NCI-H510A (cell line): Measurements from ENCODE around the gene BACE1-AS.
A peak's percentile ranks its signal among the peaks of the same experiment; 100 is the strongest.
"Not testable (repeated sequence)": the region's sequence is repeated elsewhere in the genome, so short reads cannot be mapped to it uniquely, and the experiment has no call there.

Source experiments
- DNase-seq: peaks from one replicate; lab custom pipeline; 2025; lab: John Stamatoyannopoulos, UW

BACE1-AS gene

GRCh38 chr11:117327255-117327566 is 36.1 kb downstream of the BACE1-AS start:
- DNase-seq, result not testable (repeated sequence)

DNA sequence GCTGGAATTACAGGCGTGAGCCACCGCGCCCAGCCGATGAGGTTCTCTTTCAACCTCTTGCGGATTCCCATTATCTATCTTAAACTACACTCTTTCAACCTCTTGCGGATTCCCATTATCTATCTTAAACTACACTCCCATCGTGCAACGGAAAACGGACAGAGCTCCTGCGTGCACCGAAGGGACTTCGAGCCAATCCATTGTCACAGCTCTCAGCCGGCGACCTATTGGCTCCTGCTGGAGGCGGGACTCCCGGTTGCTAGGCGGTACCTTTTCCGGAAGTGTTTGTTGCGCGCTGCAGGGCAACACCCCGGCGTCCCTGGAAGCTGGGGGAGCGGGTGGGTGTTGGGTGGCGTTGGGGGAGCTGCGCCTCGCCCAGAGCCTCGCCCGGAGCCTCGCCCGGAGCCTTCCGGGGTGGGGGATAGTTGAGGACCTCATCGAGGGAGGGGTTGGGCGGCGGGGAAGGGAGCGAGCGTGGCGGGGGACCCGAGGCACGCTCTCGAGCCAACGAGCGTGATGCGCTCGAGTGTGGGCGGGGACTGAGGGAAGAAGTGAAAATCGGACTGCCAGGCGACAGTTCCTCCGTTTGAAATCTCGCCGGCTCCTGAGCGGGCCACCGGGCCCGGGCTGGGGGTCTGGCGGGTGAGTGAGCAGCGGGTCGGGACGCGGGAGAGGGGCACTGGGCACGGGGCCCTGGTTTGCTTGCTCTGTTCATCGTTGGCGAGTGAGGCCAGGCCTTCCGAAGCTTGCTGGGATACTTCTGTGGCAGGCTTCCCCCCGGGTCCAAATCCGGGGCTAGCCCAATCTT is 36.6 kb downstream of the BACE1-AS start, which contains the start of gene CEP164:
CEP164 (plus strand) TSS at position 288 of the 808 bp plus-strand sequence. CDS start 10,733 bp downstream, outside the sequence.
- peak; percentile 95 for DNase-seq

- no peak for DNase-seq
These were observed 37.3 kb downstream of the BACE1-AS start for GRCh38 chr11:117328375-117329010.

DNA sequence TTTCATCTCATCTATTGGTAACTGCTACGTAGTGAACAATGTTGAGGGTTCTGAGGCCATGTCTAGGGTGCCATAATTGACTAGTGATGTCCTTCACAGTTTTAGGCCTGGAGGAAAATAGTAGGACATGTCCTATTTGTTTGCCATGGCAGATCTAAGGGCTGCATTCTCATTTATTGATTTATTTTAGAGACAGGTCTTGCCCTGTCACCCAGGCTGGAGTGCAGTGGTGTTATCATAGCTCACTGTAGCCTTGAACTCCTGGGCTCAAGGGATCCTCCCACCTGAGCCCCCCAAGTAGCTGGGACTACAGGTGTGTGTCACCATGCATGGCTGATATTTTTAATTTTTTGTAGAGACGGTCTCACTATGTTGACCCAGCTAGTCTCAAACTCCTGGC is 41.7 kb downstream of the BACE1-AS start:
- no peak for DNase-seq

DNA sequence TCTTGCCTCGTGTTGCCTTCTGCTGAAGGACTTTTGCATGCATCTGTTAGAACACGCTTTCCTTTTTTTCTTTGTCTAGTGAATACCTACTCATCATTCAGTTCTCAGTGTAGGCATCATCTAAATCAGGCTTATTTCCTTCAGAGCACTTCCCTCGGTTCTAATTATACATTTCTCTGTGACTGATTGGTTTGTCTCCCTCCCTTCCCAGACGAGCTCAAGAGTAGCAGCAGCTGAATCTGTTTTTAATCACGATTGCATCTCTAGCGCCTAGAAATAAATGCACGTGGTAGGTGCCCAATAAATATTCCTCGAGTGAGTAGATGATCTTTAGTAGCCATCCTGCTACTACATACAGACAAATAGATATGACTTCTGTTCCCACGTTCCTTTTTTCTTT is 42.8 kb downstream of the BACE1-AS start:
- DNase-seq, result no peak

- no peak for DNase-seq
These were observed 43.8 kb downstream of the BACE1-AS start for GRCh38 chr11:117334896-117335295.

DNA sequence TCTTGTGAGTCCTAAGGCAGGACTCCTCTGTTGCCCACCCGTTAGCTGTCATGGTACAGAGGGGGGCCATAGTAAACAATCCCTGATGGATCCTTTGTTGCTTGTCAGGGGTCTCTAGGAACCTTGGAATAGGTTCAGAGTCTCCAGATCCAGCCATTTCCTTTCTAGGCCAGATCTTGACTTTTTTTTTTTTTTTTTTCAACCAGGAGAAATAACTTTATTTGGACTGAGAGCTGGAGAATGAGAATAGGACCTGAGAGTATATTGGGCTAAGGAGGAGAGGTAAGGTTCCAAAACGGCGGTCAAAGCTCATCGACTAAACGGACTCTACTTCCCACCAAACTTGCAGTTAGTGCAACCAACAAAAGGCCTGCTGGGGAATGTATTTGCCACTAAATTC is 44.3 kb downstream of the BACE1-AS start:
- no peak for DNase-seq

DNA sequence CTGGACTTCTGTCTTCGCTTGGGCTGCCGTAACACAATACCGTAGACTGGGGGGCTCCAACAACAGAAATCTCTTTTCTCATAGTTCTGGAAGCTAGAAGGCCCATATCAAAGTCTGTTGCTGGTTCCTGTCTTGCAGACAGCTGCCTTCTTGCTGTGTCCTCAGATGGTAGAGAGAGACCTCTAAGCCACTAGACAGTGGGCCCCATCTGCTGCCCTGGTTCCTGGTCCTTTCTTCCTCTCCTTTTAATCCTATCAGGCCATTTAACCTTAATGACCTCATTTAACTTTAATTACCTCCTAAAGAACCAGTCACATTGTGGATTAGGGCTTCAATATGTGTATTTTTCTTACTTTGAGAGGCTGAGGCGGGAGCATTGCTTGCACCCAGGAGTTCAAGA is 45.9 kb downstream of the BACE1-AS start:
- no peak for DNase-seq
